SK-N-SH (cell line): Measurements from ENCODE around the gene AXIN2. TPM values are rescaled to one million over a fixed set of nuclear protein-coding genes. Genes with fewer than 3 reads are reported as not detected.
A peak's percentile ranks its signal among the peaks of the same experiment; 100 is the strongest.

Source experiments
- CTCF ChIA-PET: fragments of 300-600, 350-600 bp; formaldehyde crosslinking; extraction: SDS; loops from one replicate; lab custom pipeline; 2021; lab: Yijun Ruan, JAX
- POLR2A ChIA-PET: fragments of 350-600 bp; sonication (Branson Sonifier 250); formaldehyde crosslinking; extraction: SDS; loops from one replicate; lab custom pipeline; 2020; ENCODE audit warnings: antibody characterized with exemption, inconsistent platforms; lab: Yijun Ruan, JAX
- DNase-seq: peaks from one replicate; pipeline ENCODE4 v3.0.0; 2012
- H2AFZ ChIP-seq: fragments of 200-600 bp; sonication (generic); 2 replicates; pipeline ENCODE4 v1.8.1; 2016; ENCODE audit warnings: antibody characterized with exemption, mild to moderate bottlenecking, low read depth
- H3F3A ChIP-seq: fragments of 200-600 bp; sonication (generic); replicated peaks from 2 replicates; pipeline ENCODE3; 2016; ENCODE audit warnings: antibody characterized with exemption, mild to moderate bottlenecking; ENCODE audit not compliant: insufficient read depth
- H3K27ac ChIP-seq, 2 experiments: fragments of 200-500 bp in 1 of 2; fragments of 200-600 bp in 1 of 2; sonication (Bioruptor generic) in 1 of 2; sonication (generic), shearing (Covaris generic) in 1 of 2; 2 replicates each; pipeline versions ENCODE4 v1.5.1 to v1.6.1; 2014 to 2016; ENCODE audit warnings: low read depth in 2 of 2, inconsistent platforms in 1 of 2, low read length in 1 of 2, mild to moderate bottlenecking in 1 of 2, mixed read lengths in 1 of 2
- H3K27me3 ChIP-seq: fragments of 200-600 bp; sonication (generic), shearing (Covaris generic); 2 replicates; pipeline ENCODE4 v1.6.1; 2016; ENCODE audit warnings: mixed run types; ENCODE audit not compliant: insufficient read depth
- H3K36me3 ChIP-seq, 2 experiments: fragments of 200-500 bp in 1 of 2; fragments of 200-600 bp in 1 of 2; sonication (Bioruptor generic) in 1 of 2; sonication (generic) in 1 of 2; replicated peaks in 1 of 2; 2 replicates each; pipeline versions ENCODE3 to v1.5.1; 2014 to 2016; ENCODE audit warnings: low read length in 1 of 2, mild to moderate bottlenecking in 1 of 2; ENCODE audit not compliant: insufficient read depth in 2 of 2, control insufficient read depth in 1 of 2
- H3K4me1 ChIP-seq, 2 experiments: fragments of 200-500 bp in 1 of 2; fragments of 200-600 bp in 1 of 2; sonication (Bioruptor generic) in 1 of 2; sonication (generic), shearing (Covaris generic) in 1 of 2; 2 replicates each; pipeline versions ENCODE4 v1.5.1 to v1.6.1; 2014 to 2016; ENCODE audit warnings: low read depth in 1 of 2, low read length in 1 of 2, mixed run types in 1 of 2; ENCODE audit not compliant: insufficient read depth in 2 of 2, control insufficient read depth in 1 of 2
- H3K4me2 ChIP-seq: fragments of 200-600 bp; sonication (generic), shearing (Covaris generic); 2 replicates; pipeline ENCODE4 v1.6.1; 2017; ENCODE audit warnings: mixed run types
- H3K4me3 ChIP-seq, 2 experiments: fragments of 200-500 bp in 1 of 2; fragments of 200-600 bp in 1 of 2; sonication (Bioruptor generic) in 1 of 2; sonication (generic), shearing (Covaris generic) in 1 of 2; 2 replicates each; pipeline versions ENCODE4 v1.5.1 to v1.8.1; 2014 to 2016; ENCODE audit warnings: low read depth in 2 of 2, inconsistent platforms in 1 of 2, low read length in 1 of 2, mild to moderate bottlenecking in 1 of 2, mixed read lengths in 1 of 2, moderate library complexity in 1 of 2
- H3K79me2 ChIP-seq: fragments of 200-600 bp; sonication (generic); 2 replicates; pipeline ENCODE4 v1.8.1; 2017; ENCODE audit warnings: mild to moderate bottlenecking; ENCODE audit not compliant: insufficient read depth
- H3K9ac ChIP-seq: fragments of 200-600 bp; sonication (generic); 2 replicates; pipeline ENCODE4 v1.6.1; 2017; ENCODE audit warnings: mixed run types
- H3K9me2 ChIP-seq: fragments of 200-600 bp; sonication (generic); 2 replicates; pipeline ENCODE4 v1.6.1; 2017; ENCODE audit warnings: mixed run types
- H3K9me3 ChIP-seq: fragments of 200-600 bp; sonication (generic); 2 replicates; pipeline ENCODE4 v1.6.1; 2017; ENCODE audit warnings: mixed run types, mild to moderate bottlenecking, moderate library complexity
- H4K20me1 ChIP-seq: fragments of 200-600 bp; sonication (generic); 2 replicates; pipeline ENCODE4 v1.6.1; 2017; ENCODE audit warnings: mild to moderate bottlenecking, mixed run types; ENCODE audit not compliant: insufficient read depth
- CHD2 ChIP-seq: fragments of 150-350 bp; IDR thresholded peaks from 2 replicates; pipeline ENCODE4 v1.6.1; 2018; ENCODE audit warnings: low read length; ENCODE audit not compliant: partially characterized antibody
- CTCF ChIP-seq: fragments of 200-600 bp; sonication (generic); IDR thresholded peaks from 2 replicates; pipeline ENCODE4 v1.6.1; 2017; ENCODE audit warnings: antibody characterized with exemption, mild to moderate bottlenecking, moderate library complexity
- ELF1 ChIP-seq: IDR thresholded peaks from 2 replicates; pipeline ENCODE4 v1.4.0; 2012
- EP300 ChIP-seq, 2 experiments: IDR thresholded peaks; 2 replicates each; pipeline versions ENCODE4 v1.4.0 to v1.6.1; 2012; ENCODE audit warnings: borderline replicate concordance in 1 of 2, low read depth in 1 of 2, low read length in 1 of 2
- FOSL2 ChIP-seq: IDR thresholded peaks from 2 replicates; pipeline ENCODE4 v1.4.0; 2012; ENCODE audit warnings: low read depth, mild to moderate bottlenecking, moderate library complexity, borderline replicate concordance
- FOXJ3 ChIP-seq: sonication (generic); formaldehyde crosslinking; IDR thresholded peaks from 2 replicates; pipeline ENCODE4 v1.5.1; 2020; ENCODE audit warnings: mild to moderate bottlenecking, missing genetic modification reagents
- FOXM1 ChIP-seq: IDR thresholded peaks from 2 replicates; pipeline ENCODE4 v1.4.0; 2012; ENCODE audit warnings: low read depth, mild to moderate bottlenecking
- GATA2 ChIP-seq: sonication (generic); formaldehyde crosslinking; IDR thresholded peaks from 2 replicates; pipeline ENCODE4 v1.5.0; 2020; ENCODE audit warnings: mild to moderate bottlenecking, missing genetic modification reagents
- JUND ChIP-seq: IDR thresholded peaks from 2 replicates; pipeline ENCODE4 v1.4.0; 2012
- MAX ChIP-seq: IDR thresholded peaks from 2 replicates; pipeline ENCODE4 v1.4.0; 2012; ENCODE audit warnings: low read depth
- MEF2A ChIP-seq: IDR thresholded peaks from 2 replicates; pipeline ENCODE4 v1.4.0; 2012; ENCODE audit warnings: low read depth, borderline replicate concordance
- MXI1 ChIP-seq: IDR thresholded peaks from 2 replicates; pipeline ENCODE4 v1.6.1; 2012; ENCODE audit warnings: mild to moderate bottlenecking, low read depth, low read length, improper control_type of control experiment
- POLR2AphosphoS5 ChIP-seq: IDR thresholded peaks from 2 replicates; pipeline ENCODE4 v1.6.1; 2012; ENCODE audit warnings: low read depth, low read length
- RCOR1 ChIP-seq: fragments of 150-350 bp; IDR thresholded peaks from 2 replicates; pipeline ENCODE4 v1.6.1; 2017; ENCODE audit warnings: antibody characterized with exemption, low read length
- REST ChIP-seq: IDR thresholded peaks from 2 replicates; pipeline ENCODE4 v1.6.1; 2012; ENCODE audit warnings: mild to moderate bottlenecking, low read depth, low read length, moderate library complexity
- RFX5 ChIP-seq: IDR thresholded peaks from 2 replicates; pipeline ENCODE4 v1.6.1; 2012; ENCODE audit warnings: mild to moderate bottlenecking, improper control_type of control experiment, low read length
- SIN3A ChIP-seq: IDR thresholded peaks from 2 replicates; pipeline ENCODE4 v1.6.1; 2012; ENCODE audit warnings: low read depth, mild to moderate bottlenecking, low read length, moderate library complexity, borderline replicate concordance
- TCF12 ChIP-seq: IDR thresholded peaks from 2 replicates; pipeline ENCODE4 v1.4.0; 2012
- TEAD4 ChIP-seq: IDR thresholded peaks from 2 replicates; pipeline ENCODE4 v1.4.0; 2012; ENCODE audit warnings: mild to moderate bottlenecking, borderline replicate concordance; ENCODE audit not compliant: insufficient read depth
- USF2 ChIP-seq: fragments of 150-350 bp; IDR thresholded peaks from 2 replicates; pipeline ENCODE4 v1.6.1; 2017; ENCODE audit warnings: antibody characterized with exemption, low read length, low read depth, borderline replicate concordance
- YY1 ChIP-seq: IDR thresholded peaks from 2 replicates; pipeline ENCODE4 v1.4.0; 2012; ENCODE audit warnings: low read depth, mild to moderate bottlenecking
- WGBS: methylation state at CpG from one replicate; pipeline ENCODE4 v1.1.6; 2017; ENCODE audit warnings: low lambda C conversion rate; 5-methylcytosine and 5-hydroxymethylcytosine counted together
- polyA plus RNA-seq, 3 experiments: library from polyadenylated mRNA; depleted of rRNA; stranded (reverse); fragments of >200 nt; gene quantifications; 2 replicates each; pipeline ENCODE4 v1.2.3, GENCODE V29; 2012

The AXIN2 gene
- polyA plus RNA-seq, 1 of the 3 experiments (the other 2 are of a cell fraction) = 8.3 TPM

GRCh38 chr17:65532101-65532890 is 29.2 kb downstream of the AXIN2 start (continued):
- TF ChIP-seq FOSL2 (no peak), RFX5 (no peak), SIN3A (no peak), RCOR1 (peak; percentile 71; the same call in 1 of the 2 replicates), MAX (no peak), MXI1 (no peak; the same call in 1 of the 2 replicates), TCF12 (no peak), ELF1 (no peak), POLR2AphosphoS5 (no peak), MEF2A (no peak), USF2 (no peak), FOXJ3 (peak; percentile 72)

- POLR2A ChIA-PET = interaction anchor here (0.6 to 0.9 kb wide), 3 partner anchors 10 to 105 kb away, joined by 3 to 5 read pairs (median 3); no protein-coding TSS in a partner anchor
- no peak overlapping the region for H2AFZ ChIP-seq
- H3K4me1 ChIP-seq = peaks cover 0 to 34% of the 10 kb centered on the region in 2 experiments; a peak in 2 of 4 replicates
- H3K4me3 ChIP-seq = no peak overlapping the region
- peak overlapping the region in 1 of 2 experiments; percentile 91; a peak in 2 of 4 replicates for H3K27ac ChIP-seq
- CTCF ChIA-PET = interaction anchor here (0.7 to 3.1 kb wide), 13 partner anchors 10 to 906 kb away, joined by 3 to 13 read pairs (median 4); no protein-coding TSS in a partner anchor
- no peak overlapping the region for H3K4me2 ChIP-seq
- no peaks in the 10 kb centered on the region for H3K79me2 ChIP-seq
- H3K27me3 ChIP-seq = no peaks in the 10 kb centered on the region
- DNase-seq = no peak
- H3K9ac ChIP-seq = no peak overlapping the region
- no peaks in the 10 kb centered on the region for H4K20me1 ChIP-seq
- no peaks in the 10 kb centered on the region for H3K9me2 ChIP-seq
- WGBS = 70% methylated on average over 16 of the region's 16 CpGs
- peaks cover 36 to 67% of the 10 kb centered on the region in 2 experiments for H3K36me3 ChIP-seq
- no peaks in the 10 kb centered on the region for H3F3A ChIP-seq
- H3K9me3 ChIP-seq = no peaks in the 10 kb centered on the region
- TF ChIP-seq FOXM1 = no peak
- no peak for TF ChIP-seq ELF1
- no peak for TF ChIP-seq SIN3A
- no peak for TF ChIP-seq RCOR1
- no peak for TF ChIP-seq TCF12
- no peak for TF ChIP-seq TEAD4
- no peak for TF ChIP-seq EP300 (IDR thresholded peaks at IDR 0.05; ENCODE audit: borderline replicate concordance in 1 of 2, low read depth in 1 of 2, low read length in 1 of 2)
- no peak for TF ChIP-seq REST
- TF ChIP-seq POLR2AphosphoS5 = no peak
- peak; percentile 82 for TF ChIP-seq GATA2 (CRISPR knock-in tag)
- TF ChIP-seq RFX5 = no peak
- no peak for TF ChIP-seq YY1
- TF ChIP-seq MAX = no peak
- peak; percentile 12 for TF ChIP-seq MXI1
- peak; percentile 24 for TF ChIP-seq CTCF
- no peak for TF ChIP-seq JUND
- no peak for TF ChIP-seq CHD2
Observed at GRCh38 chr17:65531256-65532100, 30.0 kb downstream of the AXIN2 start.
